LNCaP clone FGC (cell line): ENCODE results near the gene CLCA4.

Source experiments
- DNase-seq: peaks from one replicate; pipeline ENCODE4 v3.0.0-alpha.2; 2011; ENCODE audit warnings: low read depth
- H3K4me3 ChIP-seq: 2 replicates; pipeline ENCODE4 v1.5.1; 2011; ENCODE audit warnings: mild to moderate bottlenecking, low read depth, low read length, control low read depth
- CTCF ChIP-seq: IDR thresholded peaks from 2 replicates; pipeline ENCODE4 v1.5.1; 2012; ENCODE audit warnings: mild to moderate bottlenecking; ENCODE audit not compliant: control insufficient read depth, insufficient read depth; ENCODE audit errors: extremely low read depth

Gene CLCA4

DNA sequence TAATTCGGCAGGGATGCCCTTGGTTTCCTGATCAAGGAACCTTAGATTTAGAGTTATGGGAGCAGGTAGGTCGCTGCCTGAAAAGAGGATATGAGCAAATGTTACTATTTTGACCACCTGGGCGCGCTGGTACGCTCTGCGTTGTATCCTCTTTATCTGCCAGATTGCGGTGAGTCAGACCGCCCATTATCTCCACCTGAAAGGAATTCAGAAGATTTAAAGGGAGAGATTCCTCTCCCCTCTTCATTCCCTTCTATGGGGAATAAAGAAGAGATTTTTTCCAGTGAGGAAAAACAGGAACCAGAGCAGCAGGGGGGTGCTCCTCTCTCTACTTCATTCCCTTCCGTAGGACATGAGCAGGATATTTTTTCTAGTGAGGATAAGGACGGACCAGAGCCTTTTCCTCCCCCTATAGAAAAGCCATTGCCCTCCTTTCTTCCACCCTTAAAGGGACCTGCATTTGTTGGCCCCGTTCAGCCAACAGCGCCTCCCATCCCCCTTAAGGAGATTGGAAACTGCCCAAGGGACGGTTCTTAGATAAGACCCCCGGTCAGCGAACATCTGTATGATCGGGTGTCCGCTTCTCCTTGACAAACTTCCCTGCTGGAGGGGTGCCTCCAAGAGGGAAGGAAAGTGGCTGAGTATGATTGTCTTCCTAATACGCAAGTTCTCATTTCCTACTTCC is 44.0 kb upstream of the CLCA4 start:
- TF ChIP-seq CTCF = no peak
- DNase-seq = no peak
- no peak overlapping the region for H3K4me3 ChIP-seq

DNA sequence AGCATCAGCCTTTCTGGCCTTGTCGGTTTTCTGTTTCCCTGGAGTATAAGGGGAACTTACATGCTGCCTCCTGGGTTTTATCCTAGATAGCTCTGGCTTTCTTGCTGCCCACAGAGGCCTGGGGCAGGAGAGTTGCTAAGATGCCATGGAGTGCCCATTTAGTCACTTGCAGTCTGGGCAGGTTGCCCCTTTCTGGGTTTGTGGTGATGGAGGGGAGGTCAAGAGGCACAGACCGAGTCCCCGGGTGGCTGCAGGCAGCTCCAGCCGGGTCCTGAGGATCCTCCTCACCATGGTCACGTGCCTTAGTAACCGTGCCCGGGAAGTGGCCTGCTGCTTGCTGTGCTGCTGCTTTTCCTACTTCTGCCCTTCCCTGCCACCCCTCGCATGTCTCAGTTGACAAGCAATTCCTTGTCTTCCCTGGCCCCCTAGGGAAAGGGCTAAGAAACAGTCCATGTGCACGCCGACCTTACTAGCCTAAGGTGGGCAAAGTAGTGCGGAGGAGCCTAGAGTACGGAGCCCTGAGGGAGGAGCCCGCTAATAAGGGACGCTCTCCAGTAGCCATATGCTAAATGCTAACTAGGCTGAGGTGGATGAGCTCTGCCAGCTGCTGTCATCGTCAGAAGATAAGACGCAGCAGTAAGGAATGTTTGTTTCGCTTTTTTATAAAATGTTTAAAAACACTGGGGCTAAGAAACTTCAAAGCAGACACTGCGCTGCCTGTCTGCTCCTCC is 43.3 kb upstream of the CLCA4 start:
- TF ChIP-seq CTCF = no peak
- H3K4me3 ChIP-seq = no peak overlapping the region
- DNase-seq = no peak

GRCh38 chr1:86504137-86504479 is 42.8 kb upstream of the CLCA4 start:
- TF ChIP-seq CTCF = no peak
- H3K4me3 ChIP-seq = peak overlapping the region; percentile 27; the same call in 1 of the 2 replicates
- DNase-seq = no peak

GRCh38 chr1:86504895-86505563 is 41.8 kb upstream of the CLCA4 start:
- DNase-seq = peak; percentile 91
- no peak for TF ChIP-seq CTCF
- peak overlapping the region; percentile 27 for H3K4me3 ChIP-seq

DNA sequence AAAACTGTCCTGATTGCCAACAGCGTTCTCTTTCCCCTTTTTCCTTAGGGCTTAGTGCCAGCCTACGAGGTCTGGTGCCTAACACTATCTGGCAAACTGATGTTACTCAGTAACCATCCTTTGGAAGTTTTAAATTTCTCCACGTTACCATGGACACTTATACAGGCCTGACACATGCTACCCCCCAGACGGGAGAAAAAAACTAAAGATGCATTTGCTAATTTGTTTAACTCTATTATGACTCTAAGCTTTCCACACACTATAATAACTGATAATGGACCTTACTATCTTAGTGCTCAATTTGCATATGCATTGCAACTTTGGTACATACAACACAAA is 41.3 kb upstream of the CLCA4 start:
- no peak for TF ChIP-seq CTCF
- no peak overlapping the region for H3K4me3 ChIP-seq
- no peak for DNase-seq

GRCh38 chr1:86507935-86508582 is 38.8 kb upstream of the CLCA4 start:
- no peak for DNase-seq
- TF ChIP-seq CTCF = peak; percentile 45

More at GRCh38 chr1:86507935-86508582, 38.8 kb upstream of the CLCA4 start:
- no peak overlapping the region for H3K4me3 ChIP-seq
